ENCODE data around the gene RGS17.

RGS17 gene, protein sequence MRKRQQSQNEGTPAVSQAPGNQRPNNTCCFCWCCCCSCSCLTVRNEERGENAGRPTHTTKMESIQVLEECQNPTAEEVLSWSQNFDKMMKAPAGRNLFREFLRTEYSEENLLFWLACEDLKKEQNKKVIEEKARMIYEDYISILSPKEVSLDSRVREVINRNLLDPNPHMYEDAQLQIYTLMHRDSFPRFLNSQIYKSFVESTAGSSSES

DNA sequence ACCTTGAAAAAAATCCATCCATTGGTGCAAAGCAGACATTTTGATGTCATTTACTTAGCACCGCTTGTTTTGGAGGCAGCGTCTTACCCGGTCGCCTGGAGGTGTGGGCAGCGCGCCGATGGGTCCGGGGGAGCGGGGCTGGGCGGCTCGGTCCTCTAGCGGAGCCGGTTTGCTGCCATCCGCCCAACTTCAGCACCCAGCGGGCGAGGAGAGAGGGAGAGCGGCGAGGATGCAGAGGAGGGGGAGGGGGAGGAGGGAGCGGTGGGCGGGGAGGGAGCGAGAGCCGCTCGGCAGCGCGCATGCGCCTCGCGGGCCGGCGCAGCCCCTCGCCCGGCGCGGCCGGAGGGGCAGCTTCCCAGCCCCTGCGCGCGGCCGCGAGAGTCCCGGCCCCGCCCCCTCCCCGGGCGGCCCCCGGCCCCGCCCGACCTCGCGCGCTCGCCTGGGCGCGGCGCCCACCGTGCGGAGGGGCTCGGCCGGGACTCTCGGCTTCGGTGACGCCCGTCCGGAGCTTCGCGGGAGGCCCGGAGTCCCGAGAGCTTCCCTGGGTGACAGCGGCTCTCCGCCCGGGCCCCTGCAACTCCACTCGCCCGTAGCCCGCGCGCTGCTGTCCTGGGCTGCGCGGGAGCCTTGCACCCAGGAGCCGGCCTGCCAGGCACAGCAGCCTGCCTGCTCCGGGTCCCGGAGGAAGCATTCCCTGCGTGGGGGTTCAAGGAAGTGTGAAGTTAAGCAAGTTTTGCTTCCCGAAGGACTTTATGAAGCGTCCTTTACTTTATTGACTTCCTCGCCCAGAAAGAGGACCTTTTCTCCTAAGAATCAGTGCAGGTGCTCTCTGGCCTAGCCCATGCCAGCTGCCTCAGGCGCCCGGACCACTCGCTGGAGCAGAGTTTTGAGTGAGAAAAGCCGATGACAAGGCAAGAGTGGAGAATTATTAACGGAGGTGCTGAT is at the start of gene RGS17:
Gene RGS17, minus strand, starts transcription at position 246 of the 945 bp plus-strand sequence. CDS start 87,264 bp downstream, outside the sequence.
- peak; percentile 81 for DNase-seq (ENCODE audit: extremely low spot score)
- POLR2A ChIA-PET, result no interaction called here
- CTCF ChIA-PET, result no interaction called here
- TF ChIP-seq, protein P1, sequence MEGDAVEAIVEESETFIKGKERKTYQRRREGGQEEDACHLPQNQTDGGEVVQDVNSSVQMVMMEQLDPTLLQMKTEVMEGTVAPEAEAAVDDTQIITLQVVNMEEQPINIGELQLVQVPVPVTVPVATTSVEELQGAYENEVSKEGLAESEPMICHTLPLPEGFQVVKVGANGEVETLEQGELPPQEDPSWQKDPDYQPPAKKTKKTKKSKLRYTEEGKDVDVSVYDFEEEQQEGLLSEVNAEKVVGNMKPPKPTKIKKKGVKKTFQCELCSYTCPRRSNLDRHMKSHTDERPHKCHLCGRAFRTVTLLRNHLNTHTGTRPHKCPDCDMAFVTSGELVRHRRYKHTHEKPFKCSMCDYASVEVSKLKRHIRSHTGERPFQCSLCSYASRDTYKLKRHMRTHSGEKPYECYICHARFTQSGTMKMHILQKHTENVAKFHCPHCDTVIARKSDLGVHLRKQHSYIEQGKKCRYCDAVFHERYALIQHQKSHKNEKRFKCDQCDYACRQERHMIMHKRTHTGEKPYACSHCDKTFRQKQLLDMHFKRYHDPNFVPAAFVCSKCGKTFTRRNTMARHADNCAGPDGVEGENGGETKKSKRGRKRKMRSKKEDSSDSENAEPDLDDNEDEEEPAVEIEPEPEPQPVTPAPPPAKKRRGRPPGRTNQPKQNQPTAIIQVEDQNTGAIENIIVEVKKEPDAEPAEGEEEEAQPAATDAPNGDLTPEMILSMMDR (IDR thresholded peaks at IDR 0.05; ENCODE audit: control extremely low read depth, extremely low read depth, low read depth, missing control alignments), result no peak

GRCh38 chr6:153172815-153173214 is 41.7 kb upstream of the RGS17 start:
- CTCF ChIA-PET, result no interaction called here
- TF ChIP-seq, protein P1 (IDR thresholded peaks at IDR 0.05; ENCODE audit: control extremely low read depth, extremely low read depth, low read depth, missing control alignments), result no peak
- no peak for DNase-seq (ENCODE audit: extremely low spot score)
- POLR2A ChIA-PET, result no interaction called here

GRCh38 chr6:153170511-153170910 is 39.4 kb upstream of the RGS17 start:
- TF ChIP-seq, protein P1 (IDR thresholded peaks at IDR 0.05; ENCODE audit: control extremely low read depth, extremely low read depth, low read depth, missing control alignments), result no peak
- ChIA-PET POLR2A (no interaction called here), CTCF (no interaction called here)
- no peak for DNase-seq (ENCODE audit: extremely low spot score)

DNA sequence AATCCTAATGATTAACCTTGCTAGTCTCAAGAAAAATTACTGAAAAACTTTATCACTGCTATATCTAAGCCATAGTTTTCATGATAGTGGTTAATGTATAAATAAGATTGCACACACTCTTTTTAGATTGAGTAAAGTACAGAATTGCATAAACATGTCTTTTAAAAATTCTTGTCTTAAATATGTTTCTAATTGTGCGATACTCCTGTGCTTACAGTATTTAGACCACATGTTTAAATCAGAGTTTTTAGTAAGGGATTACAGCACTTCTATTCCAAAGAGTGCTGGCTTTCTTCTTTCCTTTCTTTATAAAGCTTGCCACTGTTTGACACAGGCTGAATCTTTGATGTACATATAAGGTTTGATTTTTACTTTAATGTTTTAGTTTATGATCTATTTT is 36.8 kb upstream of the RGS17 start:
- CTCF ChIA-PET, result no interaction called here
- TF ChIP-seq, protein P1 (IDR thresholded peaks at IDR 0.05; ENCODE audit: control extremely low read depth, extremely low read depth, low read depth, missing control alignments), result no peak
- no peak for DNase-seq (ENCODE audit: extremely low spot score)
- POLR2A ChIA-PET, result no interaction called here

GRCh38 chr6:153167061-153167891 is 36.2 kb upstream of the RGS17 start:
- no peak for DNase-seq (ENCODE audit: extremely low spot score)
- CTCF ChIA-PET, result no interaction called here
- POLR2A ChIA-PET, result no interaction called here
- TF ChIP-seq, protein P1 (IDR thresholded peaks at IDR 0.05; ENCODE audit: control extremely low read depth, extremely low read depth, low read depth, missing control alignments), result no peak

- POLR2A ChIA-PET, result no interaction called here
Observed at GRCh38 chr6:153162646-153163045, 31.6 kb upstream of the RGS17 start.

More at GRCh38 chr6:153162646-153163045, 31.6 kb upstream of the RGS17 start:
- CTCF ChIA-PET, result interaction anchor here (0.9 kb wide), 1 partner anchor 48 kb away, joined by 3 read pairs; no protein-coding TSS in a partner anchor
- no peak for DNase-seq (ENCODE audit: extremely low spot score)
- TF ChIP-seq, protein P1 (IDR thresholded peaks at IDR 0.05; ENCODE audit: control extremely low read depth, extremely low read depth, low read depth, missing control alignments), result no peak
